ENCODE measurements around the gene HADH. TPM values are rescaled to one million over a fixed set of nuclear protein-coding genes. Genes with fewer than 3 reads are reported as not detected.

Gene HADH
- total RNA-seq, 1 experiment from 2014 or later: 39.8 TPM

- TF ChIP-seq ZSCAN18 (CRISPR knock-in tag; IDR thresholded peaks at IDR 0.05) (no peak), ZNF396 (CRISPR knock-in tag; IDR thresholded peaks at IDR 0.05; ENCODE audit: borderline replicate concordance) (no peak), ETV6 (CRISPR knock-in tag; IDR thresholded peaks at IDR 0.05) (no peak)
Measured at GRCh38 chr4:108034565-108034964, 44.9 kb downstream of the HADH start (continued).

- no peak overlapping the region; the same call in 1 of the 2 replicates for H3K27ac Mint-ChIP-seq
- H3K4me1 Mint-ChIP-seq: peaks cover 2% of the 10 kb centered on the region; the same call in 1 of the 2 replicates
- TF ChIP-seq E2F1 (CRISPR knock-in tag; IDR thresholded peaks at IDR 0.05) (no peak), TEAD1 (CRISPR knock-in tag; IDR thresholded peaks at IDR 0.05) (no peak), PRRX2 (CRISPR knock-in tag; IDR thresholded peaks at IDR 0.05) (no peak), RORB (CRISPR knock-in tag; IDR thresholded peaks at IDR 0.05) (no peak), FOXP1 (CRISPR knock-in tag; IDR thresholded peaks at IDR 0.05; ENCODE audit: borderline replicate concordance) (no peak), E2F5 (CRISPR knock-in tag; IDR thresholded peaks at IDR 0.05) (no peak), OVOL2 (CRISPR knock-in tag; IDR thresholded peaks at IDR 0.05; ENCODE audit: borderline replicate concordance) (no peak), ZNF396 (CRISPR knock-in tag; IDR thresholded peaks at IDR 0.05; ENCODE audit: borderline replicate concordance) (no peak), HMGXB4 (CRISPR knock-in tag; IDR thresholded peaks at IDR 0.05) (no peak), CREM (CRISPR knock-in tag; IDR thresholded peaks at IDR 0.05) (no peak), STAT6 (CRISPR knock-in tag; conservative IDR thresholded peaks at IDR 0.05; ENCODE audit: low read depth) (no peak), ATF3 (CRISPR knock-in tag; conservative IDR thresholded peaks at IDR 0.05) (no peak), MYBL2 (CRISPR knock-in tag; IDR thresholded peaks at IDR 0.05) (no peak), ZNF423 (CRISPR knock-in tag; IDR thresholded peaks at IDR 0.05) (no peak)
- no peaks in the 10 kb centered on the region for H3K27me3 Mint-ChIP-seq (ENCODE audit: low read depth)
- no peak for DNase-seq (ENCODE audit: low spot score)
- ChIA-PET POLR2A (interaction anchor here (0.6 kb wide), 2 partner anchors 243 to 543 kb away, joined by 3 read pairs; no protein-coding TSS in a partner anchor), CTCF (interaction anchor here (0.6 kb wide), 1 partner anchor 1373 kb away, joined by 3 read pairs; no protein-coding TSS in a partner anchor)
- ATAC-seq: no peak
- H3K36me3 Mint-ChIP-seq: peaks cover 24% of the 10 kb centered on the region
- no peak overlapping the region for H3K4me3 Mint-ChIP-seq
- H3K9me3 Mint-ChIP-seq: 0 out of 2 replicates have a peak, but pooled peaks cover 3% of the 10 kb centered on the region
Measured at GRCh38 chr4:108035691-108036090, 46.0 kb downstream of the HADH start.
